GM19455 (cell line): ENCODE measurements around the gene DAPK3.
"Not testable (repeated sequence)": the region's sequence is repeated elsewhere in the genome, so short reads cannot be mapped to it uniquely, and the experiment has no call there.

Experiments
- ATAC-seq: cut with Tn5 transposase; IDR thresholded peaks from one replicate; pipeline ENCODE4 v1.9.1; 2021; ENCODE audit not compliant: unreplicated experiment

Gene DAPK3

DNA sequence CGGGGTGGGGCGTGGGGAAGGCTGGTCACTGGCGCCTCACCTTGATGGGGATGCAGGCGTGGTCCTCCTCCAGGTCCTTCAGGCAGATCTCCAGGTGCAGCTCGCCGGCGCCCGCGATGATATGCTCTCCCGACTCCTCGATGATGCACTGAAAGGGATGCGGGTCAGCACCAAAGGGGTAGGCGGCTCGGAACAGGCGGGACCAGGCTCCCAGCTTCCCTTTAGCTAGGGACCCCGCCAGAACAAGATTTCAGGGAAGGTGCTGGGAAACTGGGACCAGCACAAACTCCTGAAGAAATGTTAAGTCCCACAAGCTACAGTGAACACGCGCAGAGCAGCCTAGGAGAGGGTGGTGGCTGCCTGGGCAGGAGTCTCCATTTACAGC lies 8.4 kb upstream of the DAPK3 start:
- ATAC-seq: no peak

DNA sequence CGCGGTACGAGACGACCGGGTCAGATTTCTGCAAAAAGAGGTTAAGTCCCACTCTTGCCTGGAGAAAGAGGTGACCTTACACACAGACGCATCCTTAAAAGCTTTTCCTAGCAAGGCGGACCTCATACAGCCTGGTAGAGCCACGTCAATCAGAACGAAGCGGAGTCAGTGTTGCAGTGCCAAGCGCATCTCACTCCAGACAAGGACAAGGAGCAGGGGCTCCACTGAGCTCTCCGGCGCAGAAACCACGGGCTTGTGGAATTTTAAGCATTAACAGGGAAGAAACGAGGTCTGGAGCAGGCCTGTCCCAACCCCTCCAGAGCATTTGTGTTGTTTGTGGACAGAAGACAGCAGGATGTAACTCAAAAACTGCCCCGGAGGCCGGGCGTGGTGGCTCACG lies 7.2 kb upstream of the DAPK3 start:
- ATAC-seq: no peak

DNA sequence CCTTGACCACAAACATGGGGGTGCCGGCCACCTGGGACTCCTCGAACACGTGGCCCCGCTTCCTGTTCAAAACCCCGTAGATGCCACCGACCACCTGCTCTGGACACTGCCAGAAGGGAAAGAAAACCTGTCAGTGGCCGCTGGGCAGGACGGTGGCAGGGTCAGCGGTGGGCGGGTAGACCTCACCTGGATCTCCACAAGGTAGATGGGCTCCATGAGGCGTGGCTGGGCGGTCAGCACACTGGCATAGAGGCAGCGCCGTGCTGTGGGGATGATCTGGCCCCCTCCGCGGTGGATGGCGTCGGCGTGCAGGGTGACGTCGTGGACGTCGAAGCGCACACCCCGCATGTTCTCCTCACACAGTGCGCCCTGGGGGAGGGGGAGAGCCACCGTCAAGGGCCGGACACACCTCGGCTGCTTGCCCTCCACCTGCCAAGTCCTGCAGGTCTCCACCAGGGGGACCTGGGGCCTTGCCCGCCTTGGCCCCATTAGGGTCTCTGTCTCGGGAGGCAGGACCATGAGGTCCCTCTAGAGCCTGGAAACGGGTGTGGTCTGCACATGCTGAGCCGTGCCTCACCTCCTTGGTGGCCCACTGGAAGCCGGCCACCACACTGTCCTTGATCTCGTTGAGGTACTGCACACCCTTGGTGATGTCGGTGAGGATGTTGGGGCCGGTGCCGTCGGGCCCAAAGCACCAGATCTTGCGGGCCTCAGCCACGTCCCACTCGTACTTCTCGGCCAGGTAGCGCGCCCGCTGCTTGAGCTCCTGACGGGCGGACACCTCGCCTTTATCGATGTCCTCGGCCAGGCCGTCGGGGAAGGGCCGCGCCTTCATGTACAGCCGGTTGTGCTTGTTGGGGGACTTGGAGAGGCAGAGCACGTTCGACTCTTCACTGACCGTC lies 6.6 kb upstream of the DAPK3 start:
- no peak for ATAC-seq

DNA sequence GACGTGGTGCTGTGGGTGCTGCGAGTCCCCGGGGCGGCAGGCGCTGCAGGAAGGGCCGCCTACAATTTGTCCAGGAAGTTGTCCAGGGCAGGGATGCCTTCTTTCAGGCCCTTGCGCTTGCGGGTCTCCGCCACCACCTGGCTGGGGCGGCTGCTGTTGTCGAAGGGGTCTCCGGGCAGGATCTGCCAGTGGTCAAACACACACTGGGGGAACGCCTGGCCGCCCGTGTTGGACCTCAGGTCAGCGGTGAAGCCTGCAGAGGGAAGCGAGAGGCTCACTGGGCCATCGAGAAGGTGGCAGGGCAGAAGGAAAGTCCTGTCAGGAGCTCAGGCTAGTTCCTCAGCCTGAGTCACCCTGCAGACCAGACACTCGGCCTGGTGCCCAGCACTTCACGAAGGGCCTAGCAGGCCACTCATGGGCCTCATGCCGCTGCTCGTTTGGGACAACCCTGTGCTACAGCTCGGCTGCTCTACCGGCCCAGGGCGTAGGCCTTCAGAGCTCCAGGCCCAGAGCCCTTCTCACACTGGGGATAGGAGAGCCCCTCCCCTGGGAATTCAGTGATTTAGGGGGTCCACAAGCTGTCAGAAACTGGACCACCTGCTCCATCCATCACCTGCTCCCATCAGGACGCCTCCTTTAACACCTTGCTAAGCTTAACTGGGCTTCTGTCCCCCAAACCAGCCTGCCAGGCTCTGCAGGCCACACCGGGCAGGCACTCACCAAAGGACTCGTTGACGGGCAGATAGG lies 5.8 kb upstream of the DAPK3 start:
- ATAC-seq: no peak

DNA sequence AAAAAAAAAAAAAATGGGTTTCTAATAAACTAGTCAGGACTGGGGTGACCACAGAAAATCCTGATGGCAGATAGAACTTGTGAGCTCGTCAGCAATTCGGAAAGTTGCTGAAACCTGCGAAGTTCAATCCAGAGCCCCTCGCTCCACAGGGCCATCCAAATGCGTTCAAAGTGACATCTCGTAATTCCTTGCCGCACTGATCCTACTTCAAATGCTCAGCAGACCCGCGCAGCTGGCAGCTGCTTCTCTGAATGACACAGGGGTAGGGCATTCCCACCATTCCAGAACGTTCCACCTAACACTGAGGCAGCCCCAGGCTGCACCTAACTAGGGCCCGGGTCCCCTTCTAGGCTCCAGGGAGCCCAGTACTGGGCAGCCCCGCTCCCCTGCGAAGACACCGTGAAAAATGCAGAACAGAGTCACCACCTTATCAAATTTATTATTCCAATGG lies 4.8 kb upstream of the DAPK3 start:
- ATAC-seq: no peak

DNA sequence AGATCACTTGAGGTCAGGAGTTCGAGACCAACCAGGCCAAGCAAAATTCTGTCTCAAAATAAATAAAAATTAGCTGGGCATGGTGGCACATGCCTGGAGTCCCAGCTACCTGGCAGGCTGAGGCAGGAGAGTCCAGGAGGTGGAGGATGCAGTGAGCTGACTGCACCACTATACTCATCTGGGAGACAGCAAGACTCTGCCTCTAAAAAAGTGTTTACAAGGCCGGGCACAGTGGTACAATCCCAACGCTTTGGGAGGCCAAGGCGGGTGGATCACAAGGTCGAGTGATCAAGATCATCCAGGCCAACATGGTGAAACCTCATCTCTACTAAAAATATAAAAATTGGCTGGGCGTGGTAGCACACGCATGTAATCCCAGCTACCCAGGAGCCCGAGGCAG lies 4.2 kb upstream of the DAPK3 start:
- ATAC-seq: no peak

DNA sequence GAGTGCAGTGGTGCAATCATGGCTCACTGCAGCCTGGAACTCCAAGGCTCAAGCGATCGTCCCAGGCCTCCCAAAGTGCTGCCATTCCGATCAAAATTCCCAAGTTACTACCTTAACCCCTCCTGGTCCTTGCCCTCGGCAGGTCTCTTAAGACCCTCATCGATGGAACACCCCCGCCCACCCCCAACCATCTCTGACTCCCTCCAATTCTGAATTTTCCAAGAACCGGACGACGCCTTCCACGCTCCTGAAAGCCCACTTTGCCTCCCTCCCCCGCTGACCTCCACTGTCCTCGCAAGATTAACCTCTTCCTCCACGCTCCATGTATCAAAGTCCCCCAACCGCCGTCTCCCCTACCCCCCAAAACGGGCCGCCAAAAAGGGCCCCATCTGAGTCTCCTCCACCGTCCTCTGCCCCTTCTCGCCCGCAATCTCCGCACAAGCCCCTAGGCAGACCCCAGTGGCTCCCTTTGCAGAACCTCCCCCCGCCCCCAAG lies 539 bp downstream of the DAPK3 start:
- ATAC-seq: no peak

DNA sequence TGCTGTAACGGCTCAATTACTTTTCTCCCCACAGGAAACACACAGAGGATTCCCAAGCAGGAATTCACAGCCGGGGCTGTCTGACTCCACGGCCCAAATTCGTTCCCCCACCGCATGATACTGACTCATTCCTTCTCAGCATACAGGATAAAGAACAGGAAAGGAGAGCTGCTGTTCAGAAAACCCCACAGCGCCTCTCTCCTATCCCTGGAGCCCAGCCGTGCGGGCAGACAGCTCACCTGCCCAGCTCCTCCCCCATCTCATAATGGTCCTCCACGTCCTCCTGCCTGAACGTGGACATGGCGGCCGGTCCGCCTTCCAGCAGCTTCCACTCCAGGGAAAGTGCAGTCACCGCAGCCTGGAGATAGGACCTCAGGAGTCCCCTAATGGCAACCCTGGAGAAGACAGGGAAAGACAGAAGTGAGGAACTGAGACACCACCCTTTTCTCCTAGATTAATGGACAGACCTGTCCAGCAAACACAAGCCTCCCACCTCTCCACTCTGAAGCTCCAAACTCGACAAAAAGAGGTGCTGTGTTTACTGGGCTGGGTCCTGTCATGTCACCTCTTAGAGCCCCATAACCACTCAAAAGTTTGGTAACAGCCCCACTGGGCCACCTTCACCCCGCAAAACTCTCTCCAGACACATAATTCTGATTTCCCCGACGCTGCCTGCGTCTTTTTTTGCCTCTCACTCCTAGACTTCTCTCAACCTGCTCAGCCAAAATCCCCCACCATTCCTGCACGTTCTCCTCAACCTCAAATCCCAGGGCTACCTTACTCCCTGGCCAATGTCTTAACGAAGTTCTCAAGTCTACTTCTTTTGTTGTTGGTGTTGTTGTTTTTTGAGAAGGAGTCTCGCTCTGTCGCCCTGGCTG lies 1.2 kb downstream of the DAPK3 start:
- no peak for ATAC-seq

DNA sequence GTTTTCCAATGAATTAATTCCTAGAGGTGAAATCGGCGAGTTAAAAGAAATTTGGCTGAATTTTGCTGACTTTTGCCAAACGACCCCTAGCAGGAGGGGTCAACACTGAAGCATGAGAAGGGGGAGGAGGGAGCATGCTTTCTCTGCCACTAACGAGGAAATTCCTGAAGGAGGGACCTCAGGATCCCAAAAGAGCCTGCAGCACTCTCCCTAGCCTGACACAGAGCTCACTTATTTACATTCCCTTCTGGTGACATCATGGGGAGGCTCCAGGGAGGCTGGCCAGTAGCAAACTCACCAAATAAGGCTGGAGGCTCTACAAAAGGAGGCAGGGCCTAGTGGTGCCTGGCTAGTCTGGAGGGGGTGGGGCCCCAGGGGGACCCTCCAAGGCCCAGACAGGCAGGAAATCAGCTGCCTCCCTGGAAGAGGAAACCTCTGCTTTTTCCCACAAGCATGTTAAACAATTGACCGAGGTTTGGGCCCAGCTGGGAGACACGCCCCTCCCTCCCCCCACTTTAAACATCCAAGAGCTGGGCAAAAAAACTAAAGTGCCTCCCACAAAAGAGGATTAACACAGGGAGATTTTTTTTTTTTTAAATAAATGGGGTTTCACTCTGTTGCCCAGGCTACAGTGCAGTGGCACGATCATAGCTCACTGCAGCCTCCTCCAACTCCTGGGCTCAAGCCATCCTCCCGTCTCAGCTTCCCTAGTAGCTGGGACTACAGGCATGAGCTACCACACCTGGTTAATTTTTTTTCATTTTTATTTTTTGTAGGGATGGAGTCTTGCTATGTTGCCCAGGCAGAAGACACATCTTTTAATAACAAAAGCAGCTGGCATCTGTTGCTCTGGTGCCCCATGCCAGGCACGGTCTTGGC lies 2.1 kb downstream of the DAPK3 start:
- no peak for ATAC-seq

DNA sequence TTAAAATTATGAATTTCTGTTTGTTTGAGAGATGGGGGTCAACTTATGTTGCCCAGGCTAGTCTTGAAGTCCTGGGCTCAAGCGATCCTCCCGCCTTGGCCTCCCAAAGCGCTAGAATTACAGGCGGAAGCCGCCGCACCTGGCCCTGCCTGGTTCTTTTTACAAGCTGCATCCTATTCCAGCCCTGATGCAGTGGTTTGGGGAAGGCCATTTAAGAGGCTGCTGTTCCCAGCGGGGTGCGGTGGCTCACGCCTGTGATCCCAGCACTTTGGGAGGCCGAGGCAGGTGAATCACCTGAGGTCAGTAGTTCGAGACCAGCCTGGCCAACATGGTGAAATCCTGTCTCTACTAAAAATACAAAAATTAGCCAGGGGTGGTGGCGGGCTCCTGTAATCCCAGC lies 2.9 kb downstream of the DAPK3 start:
- ATAC-seq: not testable (repeated sequence)

DNA sequence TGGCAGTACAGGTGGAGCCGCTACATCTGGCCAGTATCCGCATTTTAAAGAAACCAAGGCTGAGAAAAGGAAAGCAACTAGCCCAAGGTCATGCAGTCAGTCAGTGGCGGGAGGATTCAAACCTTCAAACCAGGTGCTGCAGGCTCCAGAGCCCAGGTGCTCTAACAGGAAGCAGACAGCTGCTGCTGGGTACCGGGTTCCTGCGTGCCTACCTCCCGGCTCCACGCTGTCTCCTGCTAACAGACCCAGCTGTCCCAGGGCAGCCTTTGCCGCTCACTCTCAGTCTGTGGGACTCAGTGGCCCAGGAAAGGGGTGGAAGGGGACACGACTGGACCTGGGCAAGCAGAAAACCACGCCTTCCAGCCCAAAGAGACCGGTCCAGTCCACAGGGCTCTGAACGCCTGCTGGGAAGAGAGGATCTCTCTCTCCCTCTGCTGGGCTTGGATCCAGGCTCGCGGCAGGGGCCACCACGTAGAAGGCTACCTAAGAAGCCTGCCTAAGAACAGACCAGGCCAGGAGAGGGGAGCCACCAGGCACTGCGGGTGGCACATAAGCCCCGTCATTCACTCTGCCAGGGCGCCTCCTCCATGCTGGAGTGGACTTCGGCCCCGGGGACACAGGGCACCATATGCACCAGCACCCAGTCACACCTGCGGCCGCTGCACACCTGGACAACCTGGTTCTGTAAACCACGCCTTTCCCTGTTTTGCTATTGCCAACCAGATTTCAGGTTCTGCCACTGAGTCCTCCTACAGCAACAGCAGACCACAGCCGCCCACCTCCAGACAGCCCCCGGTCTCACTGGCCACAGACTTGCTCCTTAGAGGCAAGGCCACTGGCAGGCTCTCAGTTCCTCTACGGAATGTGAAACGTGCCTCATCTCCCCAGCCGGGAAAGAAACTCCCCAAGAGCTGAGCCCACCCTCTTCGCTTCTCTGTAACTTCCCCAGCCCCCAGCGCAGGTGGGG lies 4.6 kb downstream of the DAPK3 start:
- ATAC-seq: no peak

DNA sequence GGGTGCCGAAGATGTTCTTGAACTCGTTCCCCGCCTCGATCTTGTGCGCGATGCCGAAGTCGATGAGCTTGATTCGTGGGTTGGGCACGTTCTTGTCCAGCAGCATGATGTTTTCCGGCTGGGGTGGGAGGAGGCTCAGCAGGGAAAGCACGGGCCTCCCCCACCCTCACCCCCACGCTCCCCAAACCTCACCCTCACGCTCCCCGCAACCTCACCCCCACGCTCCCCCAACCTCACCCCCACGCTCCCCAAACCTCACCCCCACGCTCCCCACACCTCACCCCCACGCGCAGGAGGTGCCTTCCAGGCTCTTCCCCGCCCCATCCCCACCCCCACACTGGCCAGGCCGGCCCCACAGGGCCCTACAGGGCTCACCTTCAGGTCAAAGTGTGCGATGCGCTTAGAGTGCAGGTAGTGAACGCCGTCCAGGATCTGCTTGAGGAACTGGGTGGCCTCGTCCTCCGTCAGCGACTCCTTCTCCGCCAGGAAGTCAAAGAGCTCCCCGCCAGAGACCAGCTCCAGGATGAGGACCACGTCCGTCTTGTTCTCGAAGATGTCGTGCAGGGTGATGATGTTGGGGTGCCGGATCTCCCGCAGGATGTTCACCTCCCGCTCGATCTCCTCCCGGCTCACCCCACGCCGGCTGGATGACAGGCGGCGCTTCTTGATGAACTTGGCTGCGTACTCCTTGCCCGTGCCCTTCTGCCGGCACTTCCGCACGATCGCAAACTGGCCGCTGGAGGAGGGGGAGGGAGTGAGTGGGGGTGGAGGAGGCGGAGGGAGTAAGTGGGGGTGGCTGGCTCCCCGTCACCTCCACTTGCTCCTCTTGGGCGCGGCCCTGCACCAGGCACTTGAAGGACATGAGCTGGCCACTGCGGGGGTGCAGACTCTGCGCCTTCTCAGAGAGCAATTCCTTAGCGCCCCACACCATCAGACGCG lies 6.4 kb downstream of the DAPK3 start:
- ATAC-seq: no peak

DNA sequence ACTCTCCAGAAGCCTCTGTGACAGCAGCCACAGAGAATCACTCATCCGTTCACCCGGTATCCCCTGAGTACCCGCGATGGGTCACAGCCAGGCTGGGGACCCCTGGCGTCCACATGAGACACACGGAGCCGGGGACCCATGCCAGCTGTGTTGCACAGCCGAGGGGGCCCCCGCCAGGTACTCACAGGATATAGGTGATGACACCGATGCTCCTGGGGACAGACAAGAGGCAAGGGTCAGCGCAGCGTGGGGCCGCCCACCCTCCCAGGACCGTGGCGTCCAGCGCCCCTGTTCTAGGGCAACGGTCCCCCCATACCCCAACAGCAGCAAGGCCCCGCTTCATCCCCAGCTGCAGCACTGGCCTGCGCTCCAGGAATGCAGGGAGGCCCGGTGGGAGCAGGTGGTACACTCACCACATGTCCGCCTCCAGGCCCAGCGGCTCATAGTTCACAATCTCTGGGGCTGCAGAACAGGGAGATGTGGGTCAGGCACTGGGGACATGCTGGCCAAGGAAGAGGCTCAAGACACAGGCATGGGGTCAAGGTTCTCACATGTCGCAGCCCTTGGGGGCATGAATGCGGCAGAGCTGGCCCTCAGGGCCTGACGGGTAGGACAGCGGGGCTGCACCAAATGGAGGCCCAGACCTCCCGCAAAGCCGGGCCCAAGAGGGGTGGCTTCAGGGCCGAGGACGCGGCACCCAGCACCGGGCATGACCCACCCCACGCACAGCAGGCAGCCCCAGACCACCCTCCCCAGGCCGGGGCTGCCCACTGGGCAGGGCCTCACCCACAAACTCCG lies 7.2 kb downstream of the DAPK3 start:
- ATAC-seq: no peak

DNA sequence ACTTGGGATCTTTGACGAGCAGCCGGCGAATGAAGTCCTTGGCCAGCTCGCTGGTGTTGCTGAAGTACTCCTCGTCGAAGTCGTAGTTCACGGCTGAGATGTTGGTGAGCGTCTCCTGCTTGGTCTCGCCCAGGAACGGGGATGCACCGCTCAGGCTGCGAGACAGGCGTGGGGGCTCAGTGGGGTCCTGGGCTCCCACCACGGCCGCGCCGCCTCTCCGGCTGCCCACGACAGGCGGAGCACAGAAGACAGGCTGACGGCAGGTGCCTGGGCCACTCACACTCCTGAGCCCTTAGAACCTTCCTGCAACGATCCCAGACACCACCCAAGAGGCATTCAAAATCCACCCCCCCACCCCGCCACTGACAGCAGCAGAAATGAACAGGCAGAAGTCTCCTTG lies 9.9 kb downstream of the DAPK3 start:
- ATAC-seq: no peak

DNA sequence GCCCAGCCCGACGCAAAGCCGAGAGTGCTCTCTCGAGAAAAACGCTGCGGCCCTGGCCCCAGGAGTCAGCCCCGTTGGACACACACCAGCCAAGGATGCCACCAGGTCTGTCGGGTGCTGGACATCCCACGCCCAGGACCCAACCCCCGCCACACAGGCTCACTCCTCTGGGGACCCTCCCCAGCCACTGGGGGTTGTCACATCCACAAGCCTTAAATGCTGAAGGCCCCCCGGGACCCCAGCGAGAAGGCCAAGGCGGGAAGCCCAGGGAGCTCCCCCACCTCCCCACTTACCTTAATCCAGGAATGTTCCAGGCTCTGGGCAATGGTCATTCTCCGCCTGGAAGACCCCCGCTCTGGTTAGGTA lies 11.2 kb downstream of the DAPK3 start:
- no peak for ATAC-seq

DNA sequence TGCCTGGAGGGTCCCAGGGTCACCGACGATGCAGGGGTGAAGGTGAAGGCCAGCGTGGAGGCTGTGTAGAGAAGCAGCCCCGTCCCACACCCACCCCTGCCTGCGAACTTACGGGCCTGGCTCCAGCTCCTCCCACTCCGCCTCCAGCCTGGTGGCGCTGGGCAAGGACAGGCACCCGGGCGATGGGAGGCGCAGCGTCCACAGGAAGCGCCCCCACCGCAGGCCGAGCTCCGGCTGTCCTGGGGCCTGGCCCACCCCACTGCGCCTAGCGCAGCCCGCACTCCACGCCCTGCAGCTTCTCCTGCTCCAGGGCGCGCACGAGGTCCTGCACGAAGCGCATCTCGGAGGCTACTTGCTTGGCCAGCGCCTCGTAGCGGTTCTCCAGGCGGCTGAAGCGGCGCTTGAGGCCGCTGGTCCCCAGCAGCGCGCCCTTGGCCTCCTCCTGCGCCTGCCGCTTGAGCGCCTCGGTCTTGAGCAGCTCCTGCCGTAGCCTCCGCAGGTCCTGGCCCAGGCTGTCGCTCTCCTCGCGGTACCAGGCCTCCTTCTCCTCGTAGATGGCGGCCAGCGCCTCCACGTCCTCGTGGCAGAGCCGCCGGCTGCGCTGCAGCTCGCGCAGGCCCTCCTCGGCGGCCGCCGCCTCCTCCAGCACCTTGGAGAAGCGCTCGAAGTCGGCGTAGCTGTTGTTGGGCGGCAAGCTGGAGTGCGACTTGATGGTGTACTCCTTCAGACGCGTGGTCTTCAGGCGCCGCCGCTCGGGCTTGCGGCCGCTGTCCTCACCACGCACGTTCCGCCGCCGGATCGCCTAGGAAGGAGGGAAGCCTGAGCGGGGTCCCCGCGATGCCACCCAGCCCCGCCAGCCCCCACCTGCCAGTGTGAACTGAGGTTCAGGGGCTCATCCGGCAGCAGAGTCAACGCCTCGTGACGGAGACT lies 11.8 kb downstream of the DAPK3 start:
- no peak for ATAC-seq
